ENCODE results near the gene TMPRSS6.

- TF ChIP-seq, protein P1, sequence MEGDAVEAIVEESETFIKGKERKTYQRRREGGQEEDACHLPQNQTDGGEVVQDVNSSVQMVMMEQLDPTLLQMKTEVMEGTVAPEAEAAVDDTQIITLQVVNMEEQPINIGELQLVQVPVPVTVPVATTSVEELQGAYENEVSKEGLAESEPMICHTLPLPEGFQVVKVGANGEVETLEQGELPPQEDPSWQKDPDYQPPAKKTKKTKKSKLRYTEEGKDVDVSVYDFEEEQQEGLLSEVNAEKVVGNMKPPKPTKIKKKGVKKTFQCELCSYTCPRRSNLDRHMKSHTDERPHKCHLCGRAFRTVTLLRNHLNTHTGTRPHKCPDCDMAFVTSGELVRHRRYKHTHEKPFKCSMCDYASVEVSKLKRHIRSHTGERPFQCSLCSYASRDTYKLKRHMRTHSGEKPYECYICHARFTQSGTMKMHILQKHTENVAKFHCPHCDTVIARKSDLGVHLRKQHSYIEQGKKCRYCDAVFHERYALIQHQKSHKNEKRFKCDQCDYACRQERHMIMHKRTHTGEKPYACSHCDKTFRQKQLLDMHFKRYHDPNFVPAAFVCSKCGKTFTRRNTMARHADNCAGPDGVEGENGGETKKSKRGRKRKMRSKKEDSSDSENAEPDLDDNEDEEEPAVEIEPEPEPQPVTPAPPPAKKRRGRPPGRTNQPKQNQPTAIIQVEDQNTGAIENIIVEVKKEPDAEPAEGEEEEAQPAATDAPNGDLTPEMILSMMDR (IDR thresholded peaks at IDR 0.05): no peak
- no peak for TF ChIP-seq POLR2A (IDR thresholded peaks at IDR 0.05)
Measured at GRCh38 chr22:37060801-37061610, 48.5 kb downstream of the TMPRSS6 start.

Measured in heart left ventricle (tissue), 13 donors.